Measurements from ENCODE around the gene PZP.
A peak's percentile ranks its signal among the peaks of the same experiment; 100 is the strongest.

The PZP gene

DNA sequence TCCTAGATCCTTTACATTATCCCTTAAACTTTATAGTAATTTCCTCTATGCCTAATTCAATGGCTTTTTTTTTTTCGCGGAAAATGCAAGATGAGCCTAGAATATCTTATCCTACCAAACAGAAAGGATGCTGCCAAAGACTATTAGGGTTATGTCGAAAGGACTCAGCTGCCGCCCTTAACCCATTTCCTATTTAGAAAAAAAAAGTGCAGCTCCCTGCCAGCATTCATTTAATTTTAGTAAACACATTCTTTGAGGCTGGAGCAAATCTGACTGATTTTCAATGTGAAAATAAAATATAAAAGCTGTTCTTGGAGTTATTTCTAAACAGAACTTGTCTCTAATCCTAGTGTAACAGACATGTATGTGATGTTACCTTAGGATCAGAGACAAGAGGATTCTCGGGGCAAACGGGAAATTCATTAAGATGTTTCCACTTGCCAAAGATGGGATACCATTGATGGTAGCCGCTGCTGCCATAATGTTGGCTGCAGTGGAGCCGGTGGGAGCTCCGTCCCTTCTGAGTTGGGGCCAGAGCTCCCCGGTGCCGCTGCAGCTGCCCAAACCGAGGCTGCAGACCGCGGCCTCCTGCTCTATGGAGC is 84.3 kb downstream of the PZP start:
- Histone ChIP-seq H3K9ac (ENCODE audit: low read length) (no peak overlapping the region), H3K4me1 (ENCODE audit: control insufficient read depth, insufficient read depth, low read length) (peaks cover 6% of the 10 kb centered on the region), H3K36me3 (ENCODE audit: control insufficient read depth, insufficient read depth, low read length, severe bottlenecking) (no peaks in the 10 kb centered on the region), H3K9me3 (ENCODE audit: control insufficient read depth, low read length) (no peaks in the 10 kb centered on the region), H3K27me3 (replicated peaks; ENCODE audit: control insufficient read depth, insufficient read depth, low read length) (no peaks in the 10 kb centered on the region), H3K4me3 (ENCODE audit: low read length) (peak overlapping the region; percentile 25)
- no peak for DNase-seq (ENCODE audit: low read depth)

DNA sequence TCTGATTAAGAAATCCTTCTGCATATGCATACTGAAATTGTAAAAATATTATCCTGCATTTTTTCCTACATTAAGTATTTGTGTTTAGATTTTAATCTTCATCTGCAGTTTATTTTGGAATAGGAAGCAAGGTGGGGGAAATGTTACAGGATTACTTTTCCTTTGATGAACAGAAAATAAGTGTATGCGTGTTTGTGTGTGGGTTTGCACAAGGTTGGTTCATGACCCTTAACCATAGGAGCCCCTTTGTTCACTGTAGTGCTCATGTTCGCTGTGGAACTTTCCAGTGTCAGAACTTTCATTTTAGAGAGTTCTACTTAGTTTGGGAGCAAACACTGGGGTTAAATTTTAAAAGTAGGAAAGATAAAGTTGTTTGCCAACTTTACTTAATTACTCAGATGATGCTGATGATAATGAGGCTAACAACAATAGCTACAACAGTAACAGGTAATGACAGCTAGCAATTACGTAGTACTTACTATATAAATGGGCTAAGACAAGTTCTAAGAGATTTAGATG is 86.0 kb downstream of the PZP start:
- Histone ChIP-seq H3K4me3 (ENCODE audit: low read length) (no peak overlapping the region), H3K36me3 (ENCODE audit: control insufficient read depth, insufficient read depth, low read length, severe bottlenecking) (no peaks in the 10 kb centered on the region), H3K27me3 (replicated peaks; ENCODE audit: control insufficient read depth, insufficient read depth, low read length) (no peaks in the 10 kb centered on the region), H3K9me3 (ENCODE audit: control insufficient read depth, low read length) (no peaks in the 10 kb centered on the region), H3K9ac (ENCODE audit: low read length) (no peak overlapping the region), H3K4me1 (ENCODE audit: control insufficient read depth, insufficient read depth, low read length) (peaks cover 18% of the 10 kb centered on the region)
- DNase-seq (ENCODE audit: low read depth): no peak

DNA sequence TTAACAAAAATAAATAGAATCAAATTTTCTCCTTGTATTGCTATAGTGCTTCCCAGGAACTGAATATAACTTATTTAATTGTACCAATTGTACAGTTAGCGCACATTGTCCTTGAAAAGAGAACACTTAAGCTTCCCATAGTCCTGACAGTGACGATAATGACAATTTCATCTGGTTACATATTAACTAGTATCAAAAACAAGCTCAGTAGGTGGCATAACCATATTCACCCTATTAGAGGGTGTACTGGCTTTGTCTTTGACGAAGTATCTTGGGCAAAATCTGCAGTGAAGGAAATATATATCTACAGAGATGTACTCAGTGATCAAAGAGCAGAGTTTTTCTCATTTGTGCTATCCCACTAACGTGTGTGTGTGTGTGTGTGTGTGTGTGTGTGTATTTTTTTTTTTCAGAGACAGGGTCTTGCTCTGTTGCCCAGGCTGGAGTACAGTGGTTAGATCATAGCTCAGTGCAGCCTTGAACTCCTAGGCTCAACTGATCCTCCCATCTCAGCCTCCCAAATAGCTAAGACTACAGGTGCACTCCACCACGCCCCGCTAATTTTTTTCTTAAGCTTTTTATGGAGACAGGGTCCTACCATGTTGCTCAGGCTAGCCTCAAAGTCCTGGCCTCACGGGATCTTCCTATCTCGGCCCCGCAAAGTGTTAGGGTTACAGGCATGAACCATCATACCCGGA is 87.6 kb downstream of the PZP start:
- Histone ChIP-seq H3K9me3 (ENCODE audit: control insufficient read depth, low read length) (no peaks in the 10 kb centered on the region), H3K9ac (ENCODE audit: low read length) (no peak overlapping the region), H3K4me1 (ENCODE audit: control insufficient read depth, insufficient read depth, low read length) (peaks cover 33% of the 10 kb centered on the region)

DNA sequence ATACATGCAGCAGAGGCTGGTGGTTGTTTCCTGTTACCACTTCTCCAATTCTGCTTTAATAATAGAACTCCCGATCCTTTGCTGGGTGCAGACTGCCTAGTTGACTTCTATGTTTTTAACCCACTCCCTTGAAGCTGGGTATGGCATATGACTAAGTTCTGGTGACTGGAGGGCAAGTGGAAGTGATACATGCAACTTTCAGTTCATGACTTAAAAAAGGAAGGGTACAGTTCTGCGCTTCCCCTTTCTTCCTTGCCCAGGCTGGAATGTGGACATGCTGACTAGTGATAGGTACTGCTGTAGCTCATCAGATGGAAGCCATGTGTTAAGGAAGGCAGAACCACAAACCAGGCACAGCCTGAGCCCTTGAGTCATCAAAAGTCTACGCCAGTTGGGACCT is 90.0 kb downstream of the PZP start:
- Histone ChIP-seq H3K4me3 (ENCODE audit: low read length) (no peak overlapping the region), H3K4me1 (ENCODE audit: control insufficient read depth, insufficient read depth, low read length) (peaks cover 30% of the 10 kb centered on the region), H3K9me3 (ENCODE audit: control insufficient read depth, low read length) (no peaks in the 10 kb centered on the region), H3K9ac (ENCODE audit: low read length) (no peak overlapping the region), H3K27me3 (replicated peaks; ENCODE audit: control insufficient read depth, insufficient read depth, low read length) (no peaks in the 10 kb centered on the region), H3K36me3 (ENCODE audit: control insufficient read depth, insufficient read depth, low read length, severe bottlenecking) (no peaks in the 10 kb centered on the region)
- DNase-seq (ENCODE audit: low read depth): no peak

More for the DNA sequence above, 87.6 kb downstream of the PZP start:
- Histone ChIP-seq H3K27me3 (replicated peaks; ENCODE audit: control insufficient read depth, insufficient read depth, low read length) (no peaks in the 10 kb centered on the region), H3K4me3 (ENCODE audit: low read length) (no peak overlapping the region), H3K36me3 (ENCODE audit: control insufficient read depth, insufficient read depth, low read length, severe bottlenecking) (no peaks in the 10 kb centered on the region)
- DNase-seq (ENCODE audit: low read depth): no peak

DNA sequence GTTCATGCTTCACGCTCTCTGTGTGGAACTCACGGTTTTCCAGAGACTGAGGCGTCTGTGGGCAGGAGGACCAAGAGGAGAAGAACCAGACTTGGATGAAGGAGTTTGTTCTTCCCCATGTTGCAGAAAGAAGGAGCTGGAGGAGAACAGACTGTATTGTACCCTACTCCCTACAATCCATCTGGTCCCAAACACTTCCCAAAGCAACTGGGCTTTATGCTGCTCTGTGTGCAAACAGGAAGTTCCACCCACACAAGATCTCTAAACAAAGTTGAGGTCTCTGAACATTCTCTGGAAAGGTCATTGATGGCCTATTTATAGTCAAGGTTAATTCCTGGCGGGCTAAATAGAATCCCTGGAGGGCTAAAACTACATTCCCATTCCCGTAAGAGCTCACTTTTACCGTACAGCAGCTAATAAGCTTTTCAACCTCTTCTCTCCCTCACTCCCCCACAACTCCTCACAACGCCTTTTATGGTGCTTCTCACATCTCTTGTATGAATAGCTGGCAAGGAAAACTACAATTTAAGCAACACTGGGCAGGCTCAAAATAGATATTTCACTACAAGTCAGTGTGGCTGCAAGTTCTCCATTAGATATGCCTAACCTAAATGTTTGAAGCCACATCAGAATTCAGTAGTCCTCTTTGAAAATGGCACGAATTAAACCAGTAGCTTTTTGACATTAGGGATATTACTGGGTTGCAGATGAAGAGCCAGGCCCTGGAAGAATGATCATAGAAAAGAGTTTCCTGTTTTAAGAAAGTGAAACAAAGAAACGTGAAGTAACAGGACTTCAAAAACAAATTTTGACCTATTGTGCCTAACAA is 92.2 kb downstream of the PZP start, which contains the start of gene A2M:
A2M (minus strand) TSS at position 189 of the 829 bp plus-strand sequence; CDS start at position 119, 70 bp downstream.
- H3K27me3 ChIP-seq (replicated peaks; ENCODE audit: control insufficient read depth, insufficient read depth, low read length): no peaks in the 10 kb centered on the region
- peaks cover 30% of the 10 kb centered on the region for H3K4me1 ChIP-seq (ENCODE audit: control insufficient read depth, insufficient read depth, low read length)
- peak within 1 kb of the TSS; percentile 76 for H3K9ac ChIP-seq (ENCODE audit: low read length)
- no peaks in the 10 kb centered on the region for H3K9me3 ChIP-seq (ENCODE audit: control insufficient read depth, low read length)
- peak within 1 kb of the TSS; percentile 71 for H3K4me3 ChIP-seq (ENCODE audit: low read length)
- DNase-seq (ENCODE audit: low read depth): peak; percentile 30
- H3K36me3 ChIP-seq (ENCODE audit: control insufficient read depth, insufficient read depth, low read length, severe bottlenecking): peaks cover 6% of the 10 kb centered on the region

DNA sequence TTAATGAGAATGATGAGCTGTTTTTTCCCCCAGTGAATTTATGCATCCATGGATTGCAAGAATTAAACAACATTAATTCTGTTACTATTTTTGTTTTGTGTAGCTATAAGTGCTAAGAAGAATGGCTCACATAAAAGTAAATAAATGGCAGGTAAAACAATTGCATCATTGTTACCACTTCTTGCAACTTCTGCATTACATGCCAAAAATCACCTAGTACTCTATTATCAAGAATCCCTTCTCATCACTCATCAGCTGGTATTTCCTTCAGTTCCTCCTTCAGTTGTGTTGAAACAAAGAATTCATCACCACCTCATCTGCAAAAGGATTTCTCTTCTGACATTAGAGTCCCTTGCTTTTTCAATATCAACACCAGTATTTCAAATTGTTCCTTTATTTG is 93.2 kb downstream of the PZP start:
- H3K9me3 ChIP-seq (ENCODE audit: control insufficient read depth, low read length): no peaks in the 10 kb centered on the region
- H3K27me3 ChIP-seq (replicated peaks; ENCODE audit: control insufficient read depth, insufficient read depth, low read length): no peaks in the 10 kb centered on the region
- peak overlapping the region; percentile 71 for H3K4me3 ChIP-seq (ENCODE audit: low read length)
- peaks cover 30% of the 10 kb centered on the region for H3K4me1 ChIP-seq (ENCODE audit: control insufficient read depth, insufficient read depth, low read length)
- H3K36me3 ChIP-seq (ENCODE audit: control insufficient read depth, insufficient read depth, low read length, severe bottlenecking): peaks cover 8% of the 10 kb centered on the region
- no peak for DNase-seq (ENCODE audit: low read depth)
- peak overlapping the region; percentile 76 for H3K9ac ChIP-seq (ENCODE audit: low read length)

DNA sequence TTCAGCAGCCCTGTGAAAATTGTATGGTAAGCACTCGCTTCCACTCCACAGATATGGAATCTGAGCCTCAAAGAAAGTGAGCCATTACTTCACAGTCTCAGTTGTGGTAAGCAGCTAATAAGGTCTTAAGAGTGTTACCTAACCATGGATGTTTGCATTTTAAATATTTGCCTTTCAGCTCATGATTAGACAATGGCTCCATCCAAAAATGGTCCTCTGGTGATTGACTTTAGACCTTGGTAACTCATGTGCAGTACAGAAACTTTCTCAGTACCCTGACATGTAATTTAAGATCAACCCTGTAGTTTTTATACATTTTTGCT is 94.2 kb downstream of the PZP start:
- Histone ChIP-seq H3K36me3 (ENCODE audit: control insufficient read depth, insufficient read depth, low read length, severe bottlenecking) (peaks cover 18% of the 10 kb centered on the region), H3K4me1 (ENCODE audit: control insufficient read depth, insufficient read depth, low read length) (peaks cover 30% of the 10 kb centered on the region), H3K27me3 (replicated peaks; ENCODE audit: control insufficient read depth, insufficient read depth, low read length) (no peaks in the 10 kb centered on the region), H3K9ac (ENCODE audit: low read length) (no peak overlapping the region), H3K4me3 (ENCODE audit: low read length) (peak overlapping the region; percentile 71), H3K9me3 (ENCODE audit: control insufficient read depth, low read length) (no peaks in the 10 kb centered on the region)
- no peak for DNase-seq (ENCODE audit: low read depth)

DNA sequence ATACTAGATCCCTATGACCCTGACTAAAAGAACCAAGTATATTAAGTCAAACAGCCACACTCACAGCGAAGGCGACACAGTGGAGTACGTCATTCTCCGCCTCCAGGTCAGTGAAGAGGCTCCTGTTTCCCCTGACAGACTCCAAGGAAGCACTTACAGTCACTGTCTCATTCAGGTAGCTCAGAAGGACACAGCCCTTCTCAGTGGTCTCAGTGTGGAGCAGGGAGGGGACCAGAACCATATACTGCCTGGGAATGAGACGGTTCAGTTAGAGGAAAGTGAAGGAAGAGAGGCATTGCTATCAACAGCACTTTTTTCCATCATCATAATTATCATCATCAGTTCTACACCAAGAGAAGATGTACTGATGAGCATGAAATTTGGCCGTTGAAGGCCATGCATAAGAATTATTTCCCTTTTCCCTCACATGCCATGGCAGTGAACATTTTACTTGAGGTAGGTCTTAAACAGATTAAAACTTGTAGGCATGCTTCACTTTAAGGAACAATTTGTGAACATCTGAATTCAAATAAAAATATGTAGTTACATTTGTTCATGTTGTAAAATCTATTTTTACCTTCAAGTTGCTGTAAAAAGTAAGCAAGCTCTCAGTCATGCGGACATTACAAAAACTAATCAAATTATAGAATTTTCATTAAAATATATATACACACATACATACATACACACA is 94.8 kb downstream of the PZP start:
- Histone ChIP-seq H3K36me3 (ENCODE audit: control insufficient read depth, insufficient read depth, low read length, severe bottlenecking) (peaks cover 21% of the 10 kb centered on the region), H3K4me3 (ENCODE audit: low read length) (peak overlapping the region; percentile 71), H3K4me1 (ENCODE audit: control insufficient read depth, insufficient read depth, low read length) (peaks cover 28% of the 10 kb centered on the region)

DNA sequence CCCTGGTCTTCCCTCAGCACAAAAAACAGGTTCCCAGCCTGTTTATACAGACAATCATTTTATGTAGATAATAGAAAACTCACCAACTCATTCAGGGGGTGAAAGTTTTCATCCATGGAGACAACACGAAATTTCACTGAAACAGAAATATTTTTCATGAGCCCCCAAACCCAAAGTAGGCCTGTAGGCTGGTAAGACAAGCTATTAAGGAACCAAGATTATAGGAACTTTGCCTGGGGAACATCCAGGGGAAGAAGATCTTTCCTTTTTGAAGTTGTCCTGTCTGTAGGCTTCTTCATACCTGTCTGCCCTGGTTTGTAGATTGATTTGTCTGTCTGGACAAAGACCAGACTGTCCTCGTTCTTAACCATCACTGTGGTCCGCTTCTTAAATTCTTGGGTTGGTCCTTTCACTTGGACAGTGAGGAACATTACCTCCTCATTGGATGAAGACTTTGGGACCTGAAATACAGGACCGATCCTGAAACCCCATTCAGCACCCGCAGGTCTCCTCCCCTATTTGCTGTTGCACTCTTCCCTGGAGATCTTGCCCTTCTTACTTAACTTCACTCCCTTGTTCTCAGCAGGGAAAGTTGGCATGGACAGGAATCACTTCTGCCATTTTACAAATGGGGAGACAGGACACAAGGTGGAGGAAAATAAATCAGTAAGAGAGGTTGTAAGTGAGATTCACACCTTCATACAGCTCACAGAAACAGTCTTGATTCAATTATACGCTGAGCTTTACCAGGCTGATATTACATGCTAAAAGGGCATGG is 95.9 kb downstream of the PZP start:
- Histone ChIP-seq H3K27me3 (replicated peaks; ENCODE audit: control insufficient read depth, insufficient read depth, low read length) (no peaks in the 10 kb centered on the region), H3K4me1 (ENCODE audit: control insufficient read depth, insufficient read depth, low read length) (peaks cover 20% of the 10 kb centered on the region), H3K9me3 (ENCODE audit: control insufficient read depth, low read length) (no peaks in the 10 kb centered on the region), H3K9ac (ENCODE audit: low read length) (no peak overlapping the region), H3K36me3 (ENCODE audit: control insufficient read depth, insufficient read depth, low read length, severe bottlenecking) (peaks cover 21% of the 10 kb centered on the region), H3K4me3 (ENCODE audit: low read length) (no peak overlapping the region)
- no peak for DNase-seq (ENCODE audit: low read depth)

More for the DNA sequence above, 94.8 kb downstream of the PZP start:
- no peaks in the 10 kb centered on the region for H3K27me3 ChIP-seq (replicated peaks; ENCODE audit: control insufficient read depth, insufficient read depth, low read length)
- no peak for DNase-seq (ENCODE audit: low read depth)
- H3K9ac ChIP-seq (ENCODE audit: low read length): no peak overlapping the region
- H3K9me3 ChIP-seq (ENCODE audit: control insufficient read depth, low read length): no peaks in the 10 kb centered on the region

DNA sequence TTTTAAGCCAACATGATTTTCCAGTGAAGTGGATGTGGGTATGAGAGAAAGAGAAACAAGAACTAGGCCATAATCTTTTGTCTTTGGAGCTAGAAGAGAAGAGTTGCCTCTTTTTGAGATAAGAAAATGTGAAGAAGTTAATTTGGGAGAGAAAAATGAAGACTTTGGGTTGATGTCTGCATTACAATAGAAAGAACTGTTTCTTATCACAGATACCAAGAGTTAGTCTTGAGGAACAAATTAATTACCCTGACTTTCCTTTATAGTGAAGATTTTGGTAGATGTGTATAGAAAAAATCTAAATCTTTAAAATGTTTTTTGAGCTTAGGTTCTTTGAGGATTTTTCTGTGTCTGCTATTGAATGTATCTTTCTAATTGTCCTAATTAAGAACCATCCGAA is 96.7 kb downstream of the PZP start:
- H3K27me3 ChIP-seq (replicated peaks; ENCODE audit: control insufficient read depth, insufficient read depth, low read length): no peaks in the 10 kb centered on the region
- peaks cover 23% of the 10 kb centered on the region for H3K36me3 ChIP-seq (ENCODE audit: control insufficient read depth, insufficient read depth, low read length, severe bottlenecking)
- no peaks in the 10 kb centered on the region for H3K9me3 ChIP-seq (ENCODE audit: control insufficient read depth, low read length)
- peaks cover 12% of the 10 kb centered on the region for H3K4me1 ChIP-seq (ENCODE audit: control insufficient read depth, insufficient read depth, low read length)
- no peak for DNase-seq (ENCODE audit: low read depth)
- no peak overlapping the region for H3K9ac ChIP-seq (ENCODE audit: low read length)
- H3K4me3 ChIP-seq (ENCODE audit: low read length): no peak overlapping the region
